OCI-LY7 (cell line): ENCODE results near the gene PDXK.

Experiments used
- EZH2phosphoT487 ChIP-seq: fragments of 200-600 bp; sonication (generic); IDR thresholded peaks from 2 replicates; pipeline ENCODE4 v1.6.1; 2018; ENCODE audit warnings: low read depth, borderline replicate concordance, mild to moderate bottlenecking, mixed run types, antibody characterized with exemption, low read length, moderate library complexity, mixed read lengths
- TF ChIP-seq, protein P1 (sequence below): fragments of 200-600 bp; sonication (generic); conservative IDR thresholded peaks from 2 replicates; pipeline ENCODE4 v1.5.1; 2014; ENCODE audit warnings: mild to moderate bottlenecking, antibody characterized with exemption, low read length, moderate library complexity, mixed read lengths

DNA sequence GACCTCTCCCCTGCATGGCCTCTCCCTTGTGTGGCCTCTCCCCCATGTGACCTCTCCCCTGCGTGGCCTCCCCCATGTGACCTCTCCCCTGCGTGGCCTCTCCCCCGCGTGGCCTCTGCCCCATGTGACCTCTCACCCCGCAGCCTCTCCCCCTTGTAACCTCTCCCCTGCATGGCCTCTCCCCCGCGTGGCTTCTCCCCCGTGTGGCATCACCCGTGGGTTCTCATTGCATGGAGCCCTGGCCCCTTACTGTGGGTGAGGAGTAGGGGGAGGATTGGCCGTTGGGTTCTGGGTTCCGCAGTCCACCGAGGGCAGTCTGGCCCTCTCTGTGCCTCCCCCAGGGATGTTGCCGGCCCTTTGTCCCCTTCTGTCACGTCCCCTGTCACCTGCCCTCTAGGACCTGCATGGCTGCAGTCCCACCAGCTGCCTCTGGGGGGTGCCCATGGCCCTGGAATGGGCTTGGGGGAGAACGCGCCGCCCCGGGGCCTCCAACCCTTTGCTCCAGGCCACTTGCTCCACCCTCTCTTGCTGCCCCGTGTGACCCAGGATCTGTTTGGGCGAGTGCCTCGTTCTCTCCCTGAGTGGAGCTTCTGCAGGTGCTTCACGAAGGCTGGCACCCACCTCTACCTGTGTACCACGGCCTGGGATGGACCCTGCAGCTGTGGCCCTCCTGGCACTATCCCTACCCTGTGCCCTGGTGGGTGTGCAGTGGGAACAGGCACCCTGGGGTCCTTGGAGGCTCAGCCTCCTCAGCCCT is 91.8 kb downstream of the PDXK start:
- TF ChIP-seq, protein P1, sequence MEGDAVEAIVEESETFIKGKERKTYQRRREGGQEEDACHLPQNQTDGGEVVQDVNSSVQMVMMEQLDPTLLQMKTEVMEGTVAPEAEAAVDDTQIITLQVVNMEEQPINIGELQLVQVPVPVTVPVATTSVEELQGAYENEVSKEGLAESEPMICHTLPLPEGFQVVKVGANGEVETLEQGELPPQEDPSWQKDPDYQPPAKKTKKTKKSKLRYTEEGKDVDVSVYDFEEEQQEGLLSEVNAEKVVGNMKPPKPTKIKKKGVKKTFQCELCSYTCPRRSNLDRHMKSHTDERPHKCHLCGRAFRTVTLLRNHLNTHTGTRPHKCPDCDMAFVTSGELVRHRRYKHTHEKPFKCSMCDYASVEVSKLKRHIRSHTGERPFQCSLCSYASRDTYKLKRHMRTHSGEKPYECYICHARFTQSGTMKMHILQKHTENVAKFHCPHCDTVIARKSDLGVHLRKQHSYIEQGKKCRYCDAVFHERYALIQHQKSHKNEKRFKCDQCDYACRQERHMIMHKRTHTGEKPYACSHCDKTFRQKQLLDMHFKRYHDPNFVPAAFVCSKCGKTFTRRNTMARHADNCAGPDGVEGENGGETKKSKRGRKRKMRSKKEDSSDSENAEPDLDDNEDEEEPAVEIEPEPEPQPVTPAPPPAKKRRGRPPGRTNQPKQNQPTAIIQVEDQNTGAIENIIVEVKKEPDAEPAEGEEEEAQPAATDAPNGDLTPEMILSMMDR, result peak; percentile 94
- TF ChIP-seq EZH2phosphoT487, result no peak
